Measurements from ENCODE around the gene CLCN7.

CLCN7 gene

DNA sequence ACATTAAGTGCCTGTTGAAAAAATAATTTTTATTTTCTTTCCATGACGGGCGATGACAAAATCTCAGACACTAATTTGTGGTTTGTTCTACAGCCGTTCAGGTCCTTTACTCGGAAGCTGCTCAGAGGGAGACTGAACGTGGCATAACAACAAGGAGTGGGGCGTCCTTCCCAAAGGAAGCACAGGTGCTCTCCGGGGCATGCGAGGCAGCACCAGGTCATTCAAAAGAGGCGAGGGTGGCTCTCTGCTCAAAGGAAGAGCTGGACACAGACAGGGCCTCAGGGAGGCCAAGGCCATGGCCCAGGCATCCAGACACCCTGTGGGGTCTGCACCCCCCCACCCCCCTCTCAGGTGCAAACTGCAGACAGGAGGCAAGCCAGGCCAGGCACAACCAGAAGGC is 76.5 kb downstream of the CLCN7 start:
- DNase-seq = no peak

DNA sequence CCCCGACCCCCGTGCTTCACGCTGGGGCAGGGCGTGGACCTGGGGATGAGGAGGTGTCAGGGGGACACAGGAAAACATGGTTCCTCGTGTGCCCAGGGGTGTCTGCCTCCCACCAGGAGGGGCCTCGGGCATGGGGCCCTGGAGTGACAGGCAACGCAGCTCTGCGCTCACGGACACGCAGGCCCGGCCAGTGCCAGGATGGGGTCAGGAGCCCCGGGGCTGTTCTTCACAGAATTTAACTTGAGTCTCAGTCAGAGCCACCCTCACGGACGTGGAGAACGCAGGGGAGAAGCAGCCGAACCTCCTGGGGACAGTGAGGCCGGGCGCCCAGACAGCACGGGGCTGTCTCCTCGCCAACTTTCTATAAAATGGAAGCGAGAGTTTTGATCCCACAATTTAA is 77.0 kb downstream of the CLCN7 start:
- DNase-seq = no peak

DNA sequence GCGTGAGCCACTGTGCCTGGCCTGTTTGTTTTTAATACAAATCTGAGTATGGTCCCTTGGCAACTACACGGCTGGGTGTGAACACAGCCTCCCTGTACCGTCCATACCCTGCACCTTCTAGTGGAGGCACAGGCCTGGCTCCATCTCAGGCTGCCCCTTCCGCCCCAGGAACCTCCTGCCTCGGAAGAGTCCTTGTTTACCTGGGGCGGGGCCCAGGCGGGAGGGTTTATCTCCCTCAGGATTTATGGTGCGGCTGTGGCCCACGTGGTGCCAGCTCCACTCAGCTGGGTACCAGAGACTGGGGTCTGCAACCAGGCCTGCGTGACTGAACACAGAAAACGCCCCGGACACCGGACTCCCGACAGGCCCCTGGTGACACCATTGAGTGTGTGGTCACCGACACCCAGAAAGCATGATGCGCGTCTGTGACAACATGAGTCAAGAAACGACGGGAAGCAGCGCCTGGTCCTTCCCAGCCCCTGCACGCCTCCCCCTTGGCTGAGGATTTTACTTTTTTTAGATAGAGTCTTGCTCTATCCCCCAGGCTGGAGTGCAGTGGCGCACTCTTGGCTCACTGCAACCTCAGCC is 79.3 kb downstream of the CLCN7 start:
- no peak for DNase-seq

All from hematopoietic multipotent progenitor cell treated with erythropoietin and hydrocortisone succinate and interleukin-3 and kit ligand, for 6 days (in vitro differentiated cells).